Keratinocyte (primary cell): Measurements from ENCODE around the gene DOK5. TPM values are rescaled to one million over a fixed set of nuclear protein-coding genes. Genes with fewer than 3 reads are reported as not detected.

Source experiments
- DNase-seq: peaks from one replicate; pipeline ENCODE4 v3.0.0-alpha.2; 2011; ENCODE audit warnings: low read depth, missing footprints, low spot score
- FAIRE-seq: peaks from 2 replicates; lab custom pipeline; 2011; peaks lifted over from hg19 to GRCh38; lab: Jason Lieb, UNC
- H2AFZ ChIP-seq: 2 replicates; pipeline ENCODE4 v1.6.0; 2012; ENCODE audit warnings: low read length, control low read depth, inconsistent platforms; ENCODE audit not compliant: control insufficient read depth
- H3K27ac ChIP-seq: 2 replicates; pipeline ENCODE4 v1.5.1; 2011; ENCODE audit warnings: low read length; ENCODE audit not compliant: control insufficient read depth, insufficient read depth
- H3K27me3 ChIP-seq: 3 replicates; pipeline ENCODE4 v1.6.0; 2011; ENCODE audit warnings: low read length; ENCODE audit not compliant: control insufficient read depth, insufficient read depth; ENCODE audit errors: extremely low read depth
- H3K36me3 ChIP-seq, 2 experiments: 2 replicates in 1 of 2; 3 replicates in 1 of 2; pipeline ENCODE4 v1.5.1; 2011; ENCODE audit warnings: low read length in 2 of 2, mild to moderate bottlenecking in 1 of 2; ENCODE audit not compliant: control insufficient read depth in 2 of 2, insufficient read depth in 2 of 2; ENCODE audit errors: extremely low read depth in 1 of 2
- H3K4me1 ChIP-seq: 3 replicates; pipeline ENCODE4 v1.5.1; 2011; ENCODE audit warnings: low read length; ENCODE audit not compliant: control insufficient read depth, insufficient read depth; ENCODE audit errors: extremely low read depth
- H3K4me2 ChIP-seq: 3 replicates; pipeline ENCODE4 v1.6.0; 2011; ENCODE audit warnings: low read depth, low read length; ENCODE audit not compliant: control insufficient read depth, insufficient read depth; ENCODE audit errors: extremely low read depth
- H3K4me3 ChIP-seq, 3 experiments: fragments of 200-600 bp in 1 of 3; sonication (generic) in 1 of 3; 2 replicates in 2 of 3; 3 replicates in 1 of 3; pipeline ENCODE4 v1.5.1; 2011 to 2016; ENCODE audit warnings: low read length in 3 of 3, mild to moderate bottlenecking in 3 of 3, control low read depth in 2 of 3, inconsistent platforms in 1 of 3, low read depth in 1 of 3, mixed read lengths in 1 of 3, mixed run types in 1 of 3, moderate library complexity in 1 of 3; ENCODE audit not compliant: control insufficient read depth in 2 of 3, insufficient read depth in 2 of 3; ENCODE audit errors: extremely low read depth in 1 of 3
- H3K79me2 ChIP-seq: 2 replicates; pipeline ENCODE4 v1.6.0; 2012; ENCODE audit warnings: low read length; ENCODE audit not compliant: control insufficient read depth, insufficient read depth
- H3K9ac ChIP-seq: 3 replicates; pipeline ENCODE4 v1.6.0; 2011; ENCODE audit warnings: low read length; ENCODE audit not compliant: control insufficient read depth, insufficient read depth; ENCODE audit errors: extremely low read depth
- H3K9me1 ChIP-seq: 3 replicates; pipeline ENCODE4 v1.6.0; 2011; ENCODE audit warnings: low read length; ENCODE audit not compliant: control insufficient read depth, insufficient read depth; ENCODE audit errors: extremely low read depth
- H3K9me3 ChIP-seq: 2 replicates; pipeline ENCODE4 v1.5.1; 2012; ENCODE audit warnings: low read depth, low read length; ENCODE audit not compliant: control insufficient read depth
- H4K20me1 ChIP-seq: 3 replicates; pipeline ENCODE4 v1.6.0; 2011; ENCODE audit warnings: low read length; ENCODE audit not compliant: control insufficient read depth, insufficient read depth; ENCODE audit errors: extremely low read depth
- CTCF ChIP-seq, 3 experiments: IDR thresholded peaks in 1 of 3; conservative IDR thresholded peaks in 1 of 3; optimal IDR thresholded peaks in 1 of 3; 2 replicates in 2 of 3; 3 replicates in 1 of 3; pipeline versions ENCODE3 to v1.5.1; 2011; ENCODE audit warnings: low read length in 3 of 3, mild to moderate bottlenecking in 3 of 3, moderate library complexity in 2 of 3, control low read depth in 1 of 3, inconsistent platforms in 1 of 3; ENCODE audit not compliant: insufficient read depth in 2 of 3; ENCODE audit errors: extremely low read depth in 1 of 3
- EZH2 ChIP-seq: IDR thresholded peaks from one replicate; pipeline ENCODE4 v1.6.1; 2012; ENCODE audit warnings: inconsistent platforms, mild to moderate bottlenecking, low read length, moderate library complexity
- dilution Hi-C: fragments of 300-500 bp; cut with MboI; formaldehyde crosslinking; loops from one replicate; pipeline ENCODE4 v1.7.0; 2020; ENCODE audit warnings: low sequenced_read_pairs; ENCODE audit not compliant: extremely low pct_ligation_motif_present
- polyA plus RNA-seq, 5 experiments: library from polyadenylated mRNA; depleted of rRNA in 3 of 5; stranded (reverse) in 3 of 5; stranded (forward) in 1 of 5; unstranded in 1 of 5; fragments of >200 nt; gene quantifications; 1 replicate in 1 of 5; 2 replicates in 3 of 5; 3 replicates in 1 of 5; pipeline versions ENCODE4 v1.2.1 to v1.2.3, GENCODE V29; 2011 to 2012; ENCODE audit warnings: missing spikeins in 2 of 5, low read depth in 1 of 5, low replicate concordance in 1 of 5

DOK5 gene
- polyA plus RNA-seq, 1 donor (not counting 4 experiments of a cell fraction or from before 2014, with no cell fraction given), result not detected

DNA sequence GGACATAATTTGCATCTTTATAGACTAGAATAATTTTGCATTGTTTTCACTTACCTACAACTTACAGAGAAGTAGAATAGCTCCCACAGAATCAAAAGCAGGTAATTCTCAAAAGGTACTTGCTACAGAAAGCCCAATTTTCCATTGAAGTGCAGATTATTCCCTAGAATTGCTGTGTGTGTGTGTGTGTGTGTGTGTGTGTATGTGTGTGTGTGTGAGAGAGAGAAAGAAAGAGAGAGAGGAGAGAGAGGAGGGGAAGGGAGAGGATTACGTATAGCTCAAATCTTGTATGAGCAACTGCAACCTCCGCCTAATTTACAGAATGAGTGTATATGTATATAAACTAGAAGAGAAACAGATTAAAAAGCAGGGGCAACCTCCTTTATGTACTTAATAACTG is 68.0 kb downstream of the DOK5 start:
- H3K36me3 ChIP-seq, result no peaks in the 10 kb centered on the region
- no peaks in the 10 kb centered on the region for H3K4me1 ChIP-seq
- H4K20me1 ChIP-seq, result no peaks in the 10 kb centered on the region
- H3K79me2 ChIP-seq, result no peaks in the 10 kb centered on the region
- H3K4me3 ChIP-seq, result no peak overlapping the region
- no peaks in the 10 kb centered on the region for H3K9me3 ChIP-seq
- dilution Hi-C loops, result no loop called here
- TF ChIP-seq CTCF (optimal IDR thresholded peaks at IDR 0.05 in 1 of 3, IDR thresholded peaks at IDR 0.05 in 1 of 3, conservative IDR thresholded peaks at IDR 0.05 in 1 of 3; ENCODE audit: extremely low read depth in 1 of 3, insufficient read depth in 2 of 3, low read length in 3 of 3) (no peak), EZH2 (no peak)
- H2AFZ ChIP-seq, result no peak overlapping the region
- no peaks in the 10 kb centered on the region for H3K27me3 ChIP-seq
- H3K9me1 ChIP-seq, result no peaks in the 10 kb centered on the region
- DNase-seq (no peak), FAIRE-seq (no peak)
- no peak overlapping the region for H3K4me2 ChIP-seq
- no peak overlapping the region for H3K27ac ChIP-seq
- no peak overlapping the region for H3K9ac ChIP-seq

GRCh38 chr20:54545676-54546358 is 70.4 kb downstream of the DOK5 start:
- no peaks in the 10 kb centered on the region for H3K9me1 ChIP-seq
- TF ChIP-seq EZH2 (no peak), CTCF (optimal IDR thresholded peaks at IDR 0.05 in 1 of 3, IDR thresholded peaks at IDR 0.05 in 1 of 3, conservative IDR thresholded peaks at IDR 0.05 in 1 of 3; ENCODE audit: extremely low read depth in 1 of 3, insufficient read depth in 2 of 3, low read length in 3 of 3) (no peak)
- no peak overlapping the region for H3K4me3 ChIP-seq
- no peak for DNase-seq
- no peaks in the 10 kb centered on the region for H3K4me1 ChIP-seq
- H3K9me3 ChIP-seq, result no peaks in the 10 kb centered on the region
- H3K79me2 ChIP-seq, result no peaks in the 10 kb centered on the region
- no peak overlapping the region for H3K27ac ChIP-seq
- H3K9ac ChIP-seq, result no peak overlapping the region
- H3K36me3 ChIP-seq, result no peaks in the 10 kb centered on the region
- H4K20me1 ChIP-seq, result no peaks in the 10 kb centered on the region
- no peak for FAIRE-seq
- H3K4me2 ChIP-seq, result no peak overlapping the region
- no peak overlapping the region for H2AFZ ChIP-seq
- H3K27me3 ChIP-seq, result no peaks in the 10 kb centered on the region
- dilution Hi-C loops, result no loop called here
